Fibroblast of lung (primary cell): ENCODE measurements around the gene RBBP8. TPM values are rescaled to one million over a fixed set of nuclear protein-coding genes. Genes with fewer than 3 reads are reported as not detected.

ENCODE experiments used
- DNase-seq, 2 donors: peaks; one replicate each; pipeline versions ENCODE4 v3.0.0 to v3.0.0-alpha.2; 2010; ENCODE audit warnings: low read depth in 2 of 2
- H2AFZ ChIP-seq: 2 replicates; pipeline ENCODE4 v1.5.1; 2012; ENCODE audit warnings: low read length, control low read depth, inconsistent platforms
- H3K27ac ChIP-seq: 2 replicates; pipeline ENCODE4 v1.5.1; 2011; ENCODE audit warnings: low read length, control low read depth; ENCODE audit not compliant: insufficient read depth
- H3K27me3 ChIP-seq: 2 replicates; pipeline ENCODE4 v1.5.1; 2011; ENCODE audit warnings: mild to moderate bottlenecking, low read length; ENCODE audit not compliant: control insufficient read depth, insufficient read depth
- H3K36me3 ChIP-seq: 2 replicates; pipeline ENCODE4 v1.5.1; 2011; ENCODE audit warnings: low read length; ENCODE audit not compliant: control insufficient read depth, insufficient read depth
- H3K4me1 ChIP-seq: 2 replicates; pipeline ENCODE4 v1.5.1; 2011; ENCODE audit warnings: low read length; ENCODE audit not compliant: control insufficient read depth, insufficient read depth; ENCODE audit errors: extremely low read depth
- H3K4me2 ChIP-seq: 2 replicates; pipeline ENCODE4 v1.5.1; 2011; ENCODE audit warnings: low read length, control low read depth; ENCODE audit not compliant: insufficient read depth; ENCODE audit errors: extremely low read depth
- H3K4me3 ChIP-seq, 4 experiments: fragments of 200-600 bp in 1 of 4; sonication (generic) in 1 of 4; replicated peaks in 1 of 4; 2 replicates each; pipeline ENCODE4 v1.5.1; 2011 to 2016; ENCODE audit warnings: low read length in 4 of 4, low read depth in 3 of 4, mild to moderate bottlenecking in 3 of 4, control low read depth in 2 of 4, inconsistent platforms in 1 of 4, mixed read lengths in 1 of 4; ENCODE audit not compliant: insufficient read depth in 1 of 4; ENCODE audit errors: control extremely low read depth in 1 of 4
- H3K79me2 ChIP-seq: 2 replicates; pipeline ENCODE4 v1.5.1; 2012; ENCODE audit warnings: mild to moderate bottlenecking, low read length, inconsistent platforms; ENCODE audit not compliant: control insufficient read depth, insufficient read depth
- H3K9ac ChIP-seq: 2 replicates; pipeline ENCODE4 v1.5.1; 2011; ENCODE audit warnings: mild to moderate bottlenecking, low read length, control low read depth; ENCODE audit not compliant: insufficient read depth
- H3K9me3 ChIP-seq: 2 replicates; pipeline ENCODE4 v1.5.1; 2012; ENCODE audit warnings: low read depth, low read length; ENCODE audit not compliant: control insufficient read depth, insufficient read depth
- H4K20me1 ChIP-seq: 2 replicates; pipeline ENCODE4 v1.5.1; 2011; ENCODE audit warnings: low read length; ENCODE audit not compliant: control insufficient read depth, insufficient read depth; ENCODE audit errors: extremely low read depth
- CTCF ChIP-seq, 2 donors: IDR thresholded peaks in 1 of 2; conservative IDR thresholded peaks in 1 of 2; 1 replicate in 1 of 2; 2 replicates in 1 of 2; pipeline ENCODE4 v1.5.1; 2011 to 2012; ENCODE audit warnings: low read length in 2 of 2, control low read depth in 1 of 2, inconsistent platforms in 1 of 2, low read depth in 1 of 2, mild to moderate bottlenecking in 1 of 2
- EZH2 ChIP-seq: IDR thresholded peaks from 2 replicates; pipeline ENCODE4 v1.5.1; 2012; ENCODE audit warnings: low read length, control low read depth, mild to moderate bottlenecking; ENCODE audit errors: missing control alignments
- polyA plus RNA-seq, 2 donors: library from polyadenylated mRNA; depleted of rRNA in 1 of 2; stranded (reverse) in 1 of 2; unstranded in 1 of 2; fragments of >200 nt; gene quantifications; 2 replicates each; pipeline ENCODE4 v1.2.1, GENCODE V29; 2011 to 2012; ENCODE audit warnings: missing spikeins in 1 of 2
- total RNA-seq: library from RNA; depleted of rRNA; stranded (reverse); fragments of >200 nt; gene quantifications from 2 replicates; pipeline ENCODE4 v1.2.1, GENCODE V29; 2014

RBBP8 gene
- total and polyA plus RNA-seq, 2 donors (not counting 1 experiment from before 2014, with no cell fraction given), result 17.8 to 21.0 TPM

- Histone ChIP-seq H3K27me3 (no peaks in the 10 kb centered on the region), H3K36me3 (no peaks in the 10 kb centered on the region), H4K20me1 (no peaks in the 10 kb centered on the region), H2AFZ (no peak overlapping the region), H3K4me2 (no peak overlapping the region), H3K79me2 (no peaks in the 10 kb centered on the region), H3K4me1 (no peaks in the 10 kb centered on the region), H3K9ac (no peak overlapping the region), H3K4me3 (no peak overlapping the region), H3K9me3 (no peaks in the 10 kb centered on the region), H3K27ac (no peak overlapping the region)
- TF ChIP-seq CTCF (conservative IDR thresholded peaks at IDR 0.05 in 1 of 2, IDR thresholded peaks at IDR 0.05 in 1 of 2; ENCODE audit: low read depth in 1 of 2, low read length in 2 of 2), result no peak
- no peak for TF ChIP-seq EZH2
- no peak for DNase-seq
Measured at GRCh38 chr18:22914633-22915032, 18.5 kb upstream of the RBBP8 start.

DNA sequence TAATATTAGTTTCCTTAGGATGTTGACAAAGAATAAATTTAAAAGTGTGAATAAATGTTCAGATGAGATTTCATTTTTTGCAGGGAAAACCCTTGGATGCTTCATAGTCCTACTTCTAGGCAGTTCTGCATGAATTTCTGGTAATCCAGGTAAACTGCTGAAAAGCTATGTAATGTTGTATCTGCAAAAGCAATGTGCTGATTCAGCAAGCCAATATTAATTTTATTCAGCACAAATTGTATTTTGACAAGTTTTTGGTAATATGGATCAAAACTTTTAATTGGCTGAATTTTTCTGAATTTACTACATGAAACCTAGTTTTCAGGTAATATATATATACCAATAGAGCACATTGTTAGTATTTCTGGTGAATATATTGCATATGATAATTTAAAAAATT lies 17.8 kb upstream of the RBBP8 start:
- Histone ChIP-seq H2AFZ (no peak overlapping the region), H3K27me3 (no peaks in the 10 kb centered on the region), H3K4me1 (no peaks in the 10 kb centered on the region), H4K20me1 (no peaks in the 10 kb centered on the region), H3K27ac (no peak overlapping the region), H3K36me3 (no peaks in the 10 kb centered on the region), H3K4me3 (no peak overlapping the region), H3K9me3 (no peaks in the 10 kb centered on the region), H3K79me2 (no peaks in the 10 kb centered on the region), H3K4me2 (no peak overlapping the region), H3K9ac (no peak overlapping the region)
- TF ChIP-seq CTCF (conservative IDR thresholded peaks at IDR 0.05 in 1 of 2, IDR thresholded peaks at IDR 0.05 in 1 of 2; ENCODE audit: low read depth in 1 of 2, low read length in 2 of 2) (no peak), EZH2 (no peak)
- no peak for DNase-seq

- DNase-seq, result no peak
Measured at GRCh38 chr18:22921772-22922171, 11.4 kb upstream of the RBBP8 start.

More at GRCh38 chr18:22921772-22922171, 11.4 kb upstream of the RBBP8 start:
- Histone ChIP-seq H3K9me3 (no peaks in the 10 kb centered on the region), H4K20me1 (no peaks in the 10 kb centered on the region), H3K4me3 (no peak overlapping the region), H3K4me1 (no peaks in the 10 kb centered on the region), H3K79me2 (no peaks in the 10 kb centered on the region), H3K4me2 (no peak overlapping the region), H3K27me3 (no peaks in the 10 kb centered on the region), H3K36me3 (no peaks in the 10 kb centered on the region), H2AFZ (no peak overlapping the region), H3K27ac (no peak overlapping the region), H3K9ac (no peak overlapping the region)
- TF ChIP-seq CTCF (conservative IDR thresholded peaks at IDR 0.05 in 1 of 2, IDR thresholded peaks at IDR 0.05 in 1 of 2; ENCODE audit: low read depth in 1 of 2, low read length in 2 of 2) (no peak), EZH2 (no peak)
